Body of pancreas (tissue), 4 donors: ENCODE data around the gene P2RX7. TPM values are rescaled to one million over a fixed set of nuclear protein-coding genes. Genes with fewer than 3 reads are reported as not detected.

Source experiments
- ATAC-seq: fragments of 150-250 bp; one replicate; pipeline ENCODE4 v1.9.1; 2016
- DNase-seq, 4 donors: peaks; one replicate each; pipeline ENCODE4 v3.0.0-alpha.2; 2019
- H3K27ac ChIP-seq, 4 donors: fragments of 200-600 bp; sonication (generic); 1 replicate in 3 of 4; 2 replicates in 1 of 4; pipeline versions ENCODE4 v1.5.1 to v1.6.1; 2016 to 2019; ENCODE audit warnings: mild to moderate bottlenecking in 1 of 4, mixed read lengths in 1 of 4, moderate library complexity in 1 of 4
- H3K27me3 ChIP-seq, 2 donors: fragments of 200-600 bp; sonication (generic); one replicate each; pipeline ENCODE4 v1.6.0; 2016; ENCODE audit warnings: mild to moderate bottlenecking in 1 of 2
- H3K36me3 ChIP-seq, 2 donors: fragments of 200-600 bp; sonication (generic); replicated peaks in 1 of 2; 2 replicates each; pipeline ENCODE4 v1.5.1; 2016; ENCODE audit warnings: low read depth in 2 of 2; ENCODE audit not compliant: insufficient read depth in 1 of 2
- H3K4me1 ChIP-seq: fragments of 200-600 bp; sonication (generic); one replicate; pipeline ENCODE4 v1.6.0; 2016
- H3K4me3 ChIP-seq, 2 donors: fragments of 200-600 bp; sonication (generic); 1 replicate in 1 of 2; 2 replicates in 1 of 2; pipeline ENCODE4 v1.5.1; 2016 to 2019
- H3K9me3 ChIP-seq, 3 donors: fragments of 200-600 bp; sonication (generic); 1 replicate in 2 of 3; 2 replicates in 1 of 3; pipeline ENCODE4 v1.5.1; 2016
- POLR2A ChIP-seq, 3 donors: fragments of 450-650 bp; IDR thresholded peaks; one replicate each; pipeline ENCODE4 v1.6.1; 2016; ENCODE audit warnings: antibody characterized with exemption in 3 of 3, mild to moderate bottlenecking in 2 of 3
- WGBS, 2 donors: methylation state at CpG; one replicate each; pipeline ENCODE4 v1.1.5; 2017; 5-methylcytosine and 5-hydroxymethylcytosine counted together
- intact Hi-C: fragments of 100-400 bp; cut with DNase I; formaldehyde crosslinking; loops from one replicate; pipeline ENCODE4 v1.15.1; 2023
- total RNA-seq, 2 donors: library from RNA; depleted of rRNA; stranded (reverse); fragments of >200 nt; gene quantifications; one replicate each; pipeline ENCODE4 v1.1.0, GENCODE V29; 2016
- TF ChIP-seq, protein P1 (sequence below), 7 experiments: fragments of 450-650 bp in 4 of 7; fragments of 200-600 bp in 3 of 7; sonication (generic) in 3 of 7; IDR thresholded peaks; one replicate each; pipeline ENCODE4 v1.5.1; 2016 to 2019; ENCODE audit warnings: antibody characterized with exemption in 7 of 7

Gene P2RX7
- total RNA-seq, 2 donors from 2014 or later, result 1.0 to 1.6 TPM

DNA sequence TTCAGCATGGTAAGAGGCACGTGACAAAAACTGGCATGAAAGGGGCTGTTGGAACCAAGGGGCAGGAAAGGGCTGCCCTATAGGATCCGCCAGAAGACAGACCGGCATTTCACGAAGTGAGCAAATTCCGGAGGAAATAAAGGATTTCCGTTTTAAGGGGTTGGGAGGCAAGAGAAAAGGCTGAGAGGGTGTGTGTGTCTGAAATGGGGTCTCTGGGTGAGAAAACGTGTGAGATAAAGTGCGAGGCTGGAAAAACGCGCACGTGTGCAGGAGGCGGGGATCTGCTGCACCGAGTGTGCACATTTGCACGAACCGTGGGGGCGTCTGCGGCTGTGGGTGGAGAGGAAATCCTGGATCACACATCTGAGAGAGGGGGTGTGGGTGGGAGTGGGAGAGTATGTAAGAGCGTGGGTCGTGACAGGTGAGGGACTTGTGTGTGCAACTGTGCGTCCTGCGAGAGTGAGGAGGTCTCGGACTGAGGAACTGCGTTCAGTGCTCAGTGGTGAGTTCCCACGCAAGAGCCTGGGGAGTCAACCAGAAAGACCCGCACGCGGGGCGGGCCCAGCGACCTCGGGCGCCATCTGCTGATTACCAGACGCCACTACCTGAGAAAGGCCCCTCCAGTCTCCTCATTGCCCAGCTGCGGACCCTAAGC, 37.0 kb upstream of the P2RX7 start:
- peaks cover 6% of the 10 kb centered on the region for H3K4me1 ChIP-seq
- no peaks in the 10 kb centered on the region for H3K9me3 ChIP-seq
- no peak overlapping the region for H3K4me3 ChIP-seq
- no peaks in the 10 kb centered on the region for H3K36me3 ChIP-seq
- H3K27me3 ChIP-seq, result no peaks in the 10 kb centered on the region
- DNase-seq (peak; percentile 63 to 69 (median 64)), ATAC-seq (peak; percentile 74)
- intact Hi-C loops, result no loop called here
- 2% methylated on average over 22 to 33 of the region's 33 CpGs for WGBS, 2 donors
- TF ChIP-seq POLR2A (IDR thresholded peaks at IDR 0.05), result no peak
- TF ChIP-seq, protein P1, sequence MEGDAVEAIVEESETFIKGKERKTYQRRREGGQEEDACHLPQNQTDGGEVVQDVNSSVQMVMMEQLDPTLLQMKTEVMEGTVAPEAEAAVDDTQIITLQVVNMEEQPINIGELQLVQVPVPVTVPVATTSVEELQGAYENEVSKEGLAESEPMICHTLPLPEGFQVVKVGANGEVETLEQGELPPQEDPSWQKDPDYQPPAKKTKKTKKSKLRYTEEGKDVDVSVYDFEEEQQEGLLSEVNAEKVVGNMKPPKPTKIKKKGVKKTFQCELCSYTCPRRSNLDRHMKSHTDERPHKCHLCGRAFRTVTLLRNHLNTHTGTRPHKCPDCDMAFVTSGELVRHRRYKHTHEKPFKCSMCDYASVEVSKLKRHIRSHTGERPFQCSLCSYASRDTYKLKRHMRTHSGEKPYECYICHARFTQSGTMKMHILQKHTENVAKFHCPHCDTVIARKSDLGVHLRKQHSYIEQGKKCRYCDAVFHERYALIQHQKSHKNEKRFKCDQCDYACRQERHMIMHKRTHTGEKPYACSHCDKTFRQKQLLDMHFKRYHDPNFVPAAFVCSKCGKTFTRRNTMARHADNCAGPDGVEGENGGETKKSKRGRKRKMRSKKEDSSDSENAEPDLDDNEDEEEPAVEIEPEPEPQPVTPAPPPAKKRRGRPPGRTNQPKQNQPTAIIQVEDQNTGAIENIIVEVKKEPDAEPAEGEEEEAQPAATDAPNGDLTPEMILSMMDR (IDR thresholded peaks at IDR 0.05), result peak; percentile 55 to 80 (median 64)
- H3K27ac ChIP-seq, result no peak overlapping the region

DNA sequence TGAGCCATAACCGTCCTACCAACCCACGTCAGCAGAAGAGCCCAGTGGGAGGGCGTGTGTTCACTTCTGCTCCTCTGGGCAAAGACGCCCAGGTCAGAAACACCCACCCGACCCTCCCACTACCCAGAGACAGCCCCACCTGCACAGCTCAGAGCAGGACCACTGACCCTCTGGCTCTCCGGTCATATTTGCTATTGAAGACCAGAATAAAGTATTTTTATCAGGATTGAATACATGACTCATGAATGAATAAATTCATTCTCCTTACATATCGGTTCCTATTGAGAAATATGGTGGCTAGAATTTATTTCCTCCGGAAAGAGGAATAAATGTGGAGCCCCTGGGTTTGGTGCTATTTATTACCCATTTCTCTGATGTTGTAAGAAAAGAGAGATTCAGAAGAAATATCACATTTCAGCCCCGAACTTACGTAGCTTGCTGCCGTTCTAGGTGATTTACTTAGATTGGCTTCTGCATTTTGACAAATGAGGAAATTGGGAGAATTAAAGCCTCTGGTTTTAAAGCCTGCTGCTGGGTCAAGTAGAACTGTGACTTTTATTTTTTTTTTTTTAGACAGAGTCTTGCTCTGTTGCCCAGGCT, 36.4 kb upstream of the P2RX7 start:
- TF ChIP-seq POLR2A (IDR thresholded peaks at IDR 0.05), result no peak
- TF ChIP-seq, protein P1 (IDR thresholded peaks at IDR 0.05), result peak in 2 of 7 experiments; percentile 0 to 1
- H3K4me1 ChIP-seq, result peaks cover 6% of the 10 kb centered on the region
- peak; percentile 21 for ATAC-seq
- H3K36me3 ChIP-seq, result no peaks in the 10 kb centered on the region
- WGBS, 2 donors, result 20 to 31% methylated on average over 8 to 11 of the region's 11 CpGs
- H3K9me3 ChIP-seq, result no peaks in the 10 kb centered on the region
- DNase-seq, result no peak
- no peak overlapping the region for H3K27ac ChIP-seq
- intact Hi-C loops, result no loop called here
- no peak overlapping the region for H3K4me3 ChIP-seq
- no peaks in the 10 kb centered on the region for H3K27me3 ChIP-seq

DNA sequence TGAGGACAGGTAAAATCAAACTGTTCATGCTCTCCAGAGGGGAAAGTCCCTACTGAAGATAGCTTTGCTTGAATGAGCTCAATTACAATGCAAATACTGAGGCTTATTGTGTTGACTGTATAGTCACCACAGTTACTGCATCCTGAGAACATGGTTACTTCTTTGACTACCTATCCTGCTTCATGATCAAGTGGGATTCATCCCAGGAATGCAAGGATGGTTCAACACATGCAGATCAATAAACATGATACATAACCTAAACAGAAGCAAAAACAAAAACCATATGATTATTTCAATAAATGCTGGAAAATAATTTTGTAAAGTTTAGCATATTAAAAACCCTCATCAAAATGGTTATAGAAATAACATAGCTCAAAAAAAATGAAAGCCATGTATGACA, 32.9 kb upstream of the P2RX7 start:
- no peaks in the 10 kb centered on the region for H3K36me3 ChIP-seq
- TF ChIP-seq, protein P1 (IDR thresholded peaks at IDR 0.05), result no peak
- TF ChIP-seq POLR2A (IDR thresholded peaks at IDR 0.05), result no peak
- intact Hi-C loops, result loop anchor here (10.0 kb wide), 1 partner anchor 515 kb away; the partner anchor contains the start of gene POP5
- H3K27ac ChIP-seq, result no peak overlapping the region
- H3K9me3 ChIP-seq, result no peaks in the 10 kb centered on the region
- no peak overlapping the region for H3K4me3 ChIP-seq
- peaks cover 6% of the 10 kb centered on the region for H3K4me1 ChIP-seq
- no peaks in the 10 kb centered on the region for H3K27me3 ChIP-seq
- ATAC-seq (no peak), DNase-seq (no peak)

DNA sequence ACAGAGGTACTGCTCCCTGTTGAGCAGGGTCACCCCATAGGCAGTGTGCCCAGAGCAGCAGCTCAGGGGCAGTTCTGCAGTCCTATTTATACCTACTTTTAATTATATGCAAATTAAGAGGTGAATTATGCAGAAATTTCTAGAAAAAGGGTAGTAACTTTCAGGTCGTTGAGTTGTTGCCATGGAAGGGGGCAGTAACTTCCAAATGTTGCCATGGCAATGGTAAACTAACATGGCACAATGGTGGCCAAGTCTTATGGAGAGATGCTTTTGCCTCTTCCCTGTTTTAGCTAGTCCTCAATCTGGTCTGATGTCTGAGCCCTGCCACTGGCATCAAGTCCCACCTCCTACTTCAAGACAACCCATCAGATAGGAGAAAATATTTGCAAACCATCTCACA, 30.4 kb upstream of the P2RX7 start:
- 20 to 24% methylated on average over 1 of the region's 1 CpG for WGBS, 2 donors
- ATAC-seq, result no peak

More for the DNA sequence above, 30.4 kb upstream of the P2RX7 start:
- Histone ChIP-seq H3K27me3 (no peaks in the 10 kb centered on the region), H3K9me3 (no peaks in the 10 kb centered on the region), H3K4me3 (no peak overlapping the region), H3K4me1 (no peaks in the 10 kb centered on the region), H3K27ac (no peak overlapping the region), H3K36me3 (no peaks in the 10 kb centered on the region)
- TF ChIP-seq POLR2A (IDR thresholded peaks at IDR 0.05), result no peak
- TF ChIP-seq, protein P1 (IDR thresholded peaks at IDR 0.05), result no peak
- DNase-seq, result no peak
- intact Hi-C loops, result loop anchor here (10.0 kb wide), 1 partner anchor 518 kb away; the partner anchor contains the start of gene POP5
